GM18519 (cell line): ENCODE measurements around the gene SCYL2.

ENCODE experiments used
- ATAC-seq: cut with Tn5 transposase; IDR thresholded peaks from one replicate; pipeline ENCODE4 v1.9.1; 2021; ENCODE audit warnings: mild to moderate bottlenecking, moderate library complexity; ENCODE audit not compliant: unreplicated experiment, low FRiP score

The SCYL2 gene

GRCh38 chr12:100372853-100373640 is 106.1 kb downstream of the SCYL2 start:
- no peak for ATAC-seq

DNA sequence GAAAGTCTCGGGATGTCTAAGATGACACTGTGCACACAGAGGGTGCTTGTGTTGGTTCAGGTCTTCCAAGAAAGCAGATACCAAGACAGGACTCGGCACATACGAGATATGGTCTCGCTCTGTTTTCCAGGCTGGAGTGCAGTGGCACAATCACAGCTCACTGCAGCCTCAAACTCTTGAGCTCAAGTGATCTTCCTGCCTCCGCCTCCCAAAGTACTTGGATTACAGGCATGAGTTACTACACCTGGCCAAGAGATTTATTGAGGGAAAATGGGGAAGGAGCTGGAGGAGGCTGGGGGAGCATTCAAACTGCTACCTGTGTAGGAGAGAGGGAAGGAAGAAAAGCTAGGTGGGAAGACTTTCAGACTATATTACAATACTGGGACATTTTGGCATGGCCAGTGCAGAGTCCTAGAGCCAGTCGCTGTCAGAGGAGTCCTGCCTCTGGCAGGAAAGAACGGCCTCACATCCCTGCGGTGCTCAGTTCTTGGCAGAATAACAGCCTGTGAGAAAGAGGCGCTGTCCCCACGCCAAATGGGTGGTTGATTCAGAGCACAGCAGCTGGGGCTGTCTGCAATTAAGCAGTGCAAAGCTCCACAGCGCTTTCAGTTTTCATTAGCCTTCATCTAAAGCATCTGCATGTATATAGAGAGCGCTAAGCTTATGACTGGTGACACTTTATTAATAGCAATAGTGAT is 108.2 kb downstream of the SCYL2 start:
- no peak for ATAC-seq

GRCh38 chr12:100376161-100376560 is 109.2 kb downstream of the SCYL2 start:
- ATAC-seq, result no peak

DNA sequence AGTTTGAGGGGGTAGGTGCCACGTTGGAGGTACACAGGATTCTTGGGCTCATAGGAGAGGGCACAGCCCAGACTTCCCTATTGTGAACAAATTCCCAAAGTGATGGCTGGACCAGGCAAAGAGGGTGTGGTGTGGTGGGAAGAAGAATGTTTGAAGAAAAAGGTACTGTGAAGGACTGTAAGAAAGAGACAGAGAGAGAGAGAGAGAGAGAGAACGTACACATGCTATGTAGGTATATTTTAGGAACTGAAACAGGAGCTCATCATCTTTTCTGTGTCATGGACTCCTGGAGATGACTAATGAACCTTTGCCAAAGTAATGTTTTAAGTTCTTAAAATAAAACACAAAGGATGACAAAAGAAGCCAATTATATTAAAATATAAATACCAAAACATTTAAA is 114.4 kb downstream of the SCYL2 start:
- no peak for ATAC-seq

- ATAC-seq, result no peak
Observed at GRCh38 chr12:100382338-100382737, 115.4 kb downstream of the SCYL2 start.

- no peak for ATAC-seq
Observed at GRCh38 chr12:100383586-100384558, 116.9 kb downstream of the SCYL2 start.

GRCh38 chr12:100384559-100384935 is 117.6 kb downstream of the SCYL2 start:
- no peak for ATAC-seq

- no peak for ATAC-seq
Observed at GRCh38 chr12:100388382-100388781, 121.4 kb downstream of the SCYL2 start.
